H1 (cell line): Measurements from ENCODE around the gene NRXN3. TPM values are rescaled to one million over a fixed set of nuclear protein-coding genes. Genes with fewer than 3 reads are reported as not detected.

Experiments
- CTCF ChIA-PET: fragments of 300-600 bp; sonication (Branson Sonifier 250); formaldehyde crosslinking; loops from one replicate; lab custom pipeline; 2021; ENCODE audit not compliant: partially characterized antibody; lab: Charles Lee
- POLR2A ChIA-PET: fragments of 300-600 bp; sonication (Branson Sonifier 250); formaldehyde crosslinking; loops from one replicate; lab custom pipeline; 2021; ENCODE audit warnings: inconsistent platforms; ENCODE audit not compliant: partially characterized antibody; lab: Charles Lee
- DNase-seq, 2 experiments: peaks; one replicate each; pipeline versions ENCODE4 v3.0.0 to v3.0.0-alpha.2; 2010 to 2022; ENCODE audit warnings: low spot score in 2 of 2, low read depth in 1 of 2, mixed read lengths in 1 of 2
- FAIRE-seq: peaks from 2 replicates; lab custom pipeline; 2011; peaks lifted over from hg19 to GRCh38; lab: Jason Lieb, UNC
- H2AFZ ChIP-seq: 2 replicates; pipeline ENCODE4 v1.8.1; 2012; ENCODE audit warnings: low read length, inconsistent platforms
- H2AK5ac ChIP-seq: 2 replicates; pipeline ENCODE4 v1.6.1; 2013; ENCODE audit warnings: low read depth, low read length
- H2BK120ac ChIP-seq: replicated peaks from 2 replicates; pipeline ENCODE3; 2013; ENCODE audit warnings: low read depth, low read length, inconsistent platforms
- H2BK12ac ChIP-seq: 2 replicates; pipeline ENCODE4 v1.6.1; 2013; ENCODE audit warnings: low read depth, low read length
- H2BK15ac ChIP-seq: 2 replicates; pipeline ENCODE4 v1.6.1; 2013; ENCODE audit warnings: low read length
- H2BK20ac ChIP-seq: 2 replicates; pipeline ENCODE4 v1.6.1; 2013; ENCODE audit warnings: low read length
- H2BK5ac ChIP-seq: 2 replicates; pipeline ENCODE4 v1.6.1; 2013; ENCODE audit warnings: low read depth, low read length
- H3K14ac ChIP-seq: 2 replicates; pipeline ENCODE4 v1.6.1; 2013; ENCODE audit warnings: inconsistent platforms; ENCODE audit not compliant: insufficient read length
- H3K18ac ChIP-seq: 2 replicates; pipeline ENCODE4 v1.6.1; 2013; ENCODE audit warnings: low read length; ENCODE audit errors: extremely low read depth
- H3K23ac ChIP-seq: 2 replicates; pipeline ENCODE4 v1.6.1; 2013; ENCODE audit warnings: inconsistent platforms; ENCODE audit not compliant: insufficient read length
- H3K23me2 ChIP-seq: 2 replicates; pipeline ENCODE4 v1.6.1; 2013; ENCODE audit warnings: low read depth, low read length
- H3K27ac ChIP-seq: 2 replicates; pipeline ENCODE4 v1.6.1; 2011; ENCODE audit warnings: low read depth, low read length, inconsistent platforms
- H3K27me3 ChIP-seq, 4 experiments: replicated peaks in 1 of 4; 1 replicate in 1 of 4; 2 replicates in 3 of 4; pipeline versions ENCODE4 v1.6.1 to v1.8.1; 2011 to 2013; ENCODE audit warnings: low read length in 3 of 4, mild to moderate bottlenecking in 3 of 4, inconsistent platforms in 2 of 4, mixed read lengths in 2 of 4, moderate library complexity in 1 of 4; ENCODE audit not compliant: control insufficient read depth in 3 of 4, insufficient read depth in 3 of 4; ENCODE audit errors: extremely low read depth in 1 of 4
- H3K36me3 ChIP-seq, 4 experiments: 2 replicates each; pipeline versions ENCODE4 v1.6.1 to v1.8.1; 2011 to 2013; ENCODE audit warnings: mild to moderate bottlenecking in 4 of 4, low read length in 3 of 4, moderate library complexity in 2 of 4, control low read depth in 1 of 4, inconsistent platforms in 1 of 4; ENCODE audit not compliant: insufficient read depth in 4 of 4, control insufficient read depth in 2 of 4
- H3K4ac ChIP-seq: replicated peaks from 2 replicates; pipeline ENCODE3; 2013; ENCODE audit warnings: low read length, low read depth, mixed read lengths, inconsistent platforms; ENCODE audit not compliant: insufficient read length
- H3K4me1 ChIP-seq, 4 experiments: replicated peaks in 1 of 4; 1 replicate in 1 of 4; 2 replicates in 3 of 4; pipeline versions ENCODE4 v1.6.1 to v1.8.1; 2011 to 2013; ENCODE audit warnings: low read length in 3 of 4, inconsistent platforms in 2 of 4, mixed read lengths in 1 of 4; ENCODE audit not compliant: insufficient read depth in 4 of 4, control insufficient read depth in 3 of 4
- H3K4me2 ChIP-seq, 2 experiments: 2 replicates each; pipeline versions ENCODE4 v1.6.1 to v1.8.1; 2011 to 2013; ENCODE audit warnings: low read depth in 2 of 2, low read length in 2 of 2, control low read depth in 1 of 2, inconsistent platforms in 1 of 2, mild to moderate bottlenecking in 1 of 2; ENCODE audit not compliant: insufficient read depth in 1 of 2
- H3K4me3 ChIP-seq, 4 experiments: fragments of 200-600, 300-600 bp in 1 of 4; sonication (generic), shearing (Covaris generic), sonication (Bioruptor Twin) in 1 of 4; 2 replicates each; pipeline versions ENCODE4 v1.5.1 to v1.8.1; 2011 to 2016; ENCODE audit warnings: low read length in 4 of 4, low read depth in 3 of 4, control low read depth in 2 of 4, inconsistent platforms in 2 of 4, mild to moderate bottlenecking in 2 of 4, mixed read lengths in 1 of 4, moderate library complexity in 1 of 4; ENCODE audit not compliant: insufficient read depth in 2 of 4; ENCODE audit errors: extremely low read depth in 1 of 4
- H3K56ac ChIP-seq: replicated peaks from 2 replicates; pipeline ENCODE3; 2013; ENCODE audit warnings: low read depth, mild to moderate bottlenecking, mixed read lengths, low read length, inconsistent platforms; ENCODE audit not compliant: insufficient read length
- H3K79me1 ChIP-seq: 2 replicates; pipeline ENCODE4 v1.6.1; 2013; ENCODE audit warnings: low read depth, low read length, control low read depth
- H3K79me2 ChIP-seq, 2 experiments: 2 replicates each; pipeline versions ENCODE4 v1.6.1 to v1.8.1; 2012 to 2013; ENCODE audit warnings: low read length in 2 of 2, mild to moderate bottlenecking in 2 of 2, inconsistent platforms in 1 of 2; ENCODE audit not compliant: insufficient read depth in 2 of 2, control insufficient read depth in 1 of 2
- H3K9ac ChIP-seq, 4 experiments: replicated peaks in 1 of 4; 1 replicate in 1 of 4; 2 replicates in 3 of 4; pipeline versions ENCODE4 v1.6.1 to v1.8.1; 2011 to 2013; ENCODE audit warnings: low read depth in 3 of 4, low read length in 3 of 4, control low read depth in 2 of 4, mild to moderate bottlenecking in 2 of 4, moderate library complexity in 2 of 4, inconsistent platforms in 1 of 4; ENCODE audit errors: extremely low read depth in 1 of 4
- H3K9me3 ChIP-seq, 2 experiments: 2 replicates each; pipeline versions ENCODE4 v1.6.1 to v1.8.1; 2012 to 2013; ENCODE audit warnings: mild to moderate bottlenecking in 2 of 2, moderate library complexity in 2 of 2, control low read depth in 1 of 2, inconsistent platforms in 1 of 2, low read depth in 1 of 2, low read length in 1 of 2, mixed read lengths in 1 of 2; ENCODE audit not compliant: insufficient read depth in 2 of 2
- H4K20me1 ChIP-seq, 2 experiments: replicated peaks in 1 of 2; 2 replicates each; pipeline versions ENCODE3 to v1.8.1; 2011 to 2013; ENCODE audit warnings: inconsistent platforms in 2 of 2, low read length in 2 of 2, mild to moderate bottlenecking in 1 of 2; ENCODE audit not compliant: insufficient read depth in 2 of 2, control insufficient read depth in 1 of 2
- H4K5ac ChIP-seq: 2 replicates; pipeline ENCODE4 v1.6.1; 2013; ENCODE audit warnings: low read length, low read depth, mixed read lengths, inconsistent platforms; ENCODE audit not compliant: insufficient read length
- H4K8ac ChIP-seq: 2 replicates; pipeline ENCODE4 v1.8.0; 2013; ENCODE audit warnings: mild to moderate bottlenecking, moderate library complexity, low read length, inconsistent platforms; ENCODE audit not compliant: insufficient read depth; ENCODE audit errors: extremely low read depth
- H4K91ac ChIP-seq: replicated peaks from 2 replicates; pipeline ENCODE3; 2013; ENCODE audit warnings: low read length, mixed read lengths, inconsistent platforms; ENCODE audit not compliant: insufficient read length
- WGBS, 2 experiments: shearing (Covaris generic) in 1 of 2; methylation state at CpG; one replicate each; pipeline versions ENCODE4 v1.1.6 to v1.1.7; 2013 to 2015; ENCODE audit warnings: low lambda C conversion rate in 2 of 2, mixed read lengths in 2 of 2, inconsistent platforms in 1 of 2, low coverage in 1 of 2, missing lambda C conversion rate in 1 of 2; ENCODE audit not compliant: insufficient replicate concordance in 2 of 2, insufficient coverage in 1 of 2, insufficient read length in 1 of 2; ENCODE audit errors: extremely low coverage in 1 of 2, missing lambda C conversion rate in 1 of 2; 5-methylcytosine and 5-hydroxymethylcytosine counted together
- polyA plus RNA-seq, 7 experiments: library from polyadenylated mRNA; depleted of rRNA in 3 of 7; stranded (reverse) in 5 of 7; unstranded in 2 of 7; fragments of >200 nt in 5 of 7; fragments of 200-250 nt in 2 of 7; gene quantifications; 1 replicate in 5 of 7; 2 replicates in 1 of 7; 4 replicates in 1 of 7; pipeline versions ENCODE4 v1.2.1 to v1.2.3, GENCODE V29; 2011 to 2013; ENCODE audit warnings: missing spikeins in 2 of 7, mixed read lengths in 2 of 7
- total RNA-seq: library from RNA; stranded (reverse); fragmentation: NEBNext Ultra II Directional; extraction: Animal tissue kit (Norgen Biotek cat#: 25700); gene quantifications from 2 replicates; pipeline ENCODE4 v1.2.1, GENCODE V29; 2021

The NRXN3 gene
- total and polyA plus RNA-seq, 2 of the 8 experiments (the other 6 are each of a cell fraction or from before 2014, with no cell fraction given) = 2.6 to 4.1 TPM

GRCh38 chr14:78637908-78638475, 467.8 kb downstream of the NRXN3 start:
- no peaks in the 10 kb centered on the region for H3K79me1 ChIP-seq
- H2BK20ac ChIP-seq = no peak overlapping the region
- H3K4me2 ChIP-seq = no peak overlapping the region
- H4K20me1 ChIP-seq = no peaks in the 10 kb centered on the region
- no peaks in the 10 kb centered on the region for H3K23me2 ChIP-seq
- no peak overlapping the region for H3K4me3 ChIP-seq
- no peak overlapping the region for H4K91ac ChIP-seq
- H4K8ac ChIP-seq = no peak overlapping the region
- no peak overlapping the region for H3K14ac ChIP-seq
- H3K18ac ChIP-seq = no peak overlapping the region
- no peak overlapping the region for H4K5ac ChIP-seq
- H2BK120ac ChIP-seq = no peak overlapping the region
- no peak overlapping the region for H3K23ac ChIP-seq
- H2BK15ac ChIP-seq = no peak overlapping the region
- no peaks in the 10 kb centered on the region for H3K36me3 ChIP-seq
- H2AFZ ChIP-seq = no peak overlapping the region
- H3K27ac ChIP-seq = no peak overlapping the region
- no peak overlapping the region for H2AK5ac ChIP-seq
- H2BK12ac ChIP-seq = no peak overlapping the region
- DNase-seq = no peak
- no peak overlapping the region for H2BK5ac ChIP-seq
- peaks cover 0 to 2% (median 0%) of the 10 kb centered on the region in 4 experiments; a peak in 1 of 7 replicates for H3K27me3 ChIP-seq
- CTCF ChIA-PET = interaction anchor here (1.0 to 1.5 kb wide), 4 partner anchors 13 to 211 kb away, joined by 3 to 4 read pairs (median 3); no protein-coding TSS in a partner anchor
- FAIRE-seq = no peak
- H3K79me2 ChIP-seq = no peaks in the 10 kb centered on the region
- no peak overlapping the region for H3K56ac ChIP-seq
- POLR2A ChIA-PET = no interaction called here
- no peak overlapping the region for H3K4ac ChIP-seq
- H3K9ac ChIP-seq = no peak overlapping the region
- 87% methylated on average over 5 of the region's 5 CpGs; no CpG with 5 or more reads in 1 of the 2 experiments for WGBS, 2 experiments
- peaks cover 0 to 11% (median 4%) of the 10 kb centered on the region in 4 experiments; a peak in 2 of 7 replicates for H3K4me1 ChIP-seq
- H3K9me3 ChIP-seq = no peaks in the 10 kb centered on the region
